Measurements from ENCODE around the gene BAHCC1. TPM values are rescaled to one million over a fixed set of nuclear protein-coding genes. Genes with fewer than 3 reads are reported as not detected.
A peak's percentile ranks its signal among the peaks of the same experiment; 100 is the strongest.

The BAHCC1 gene
- total RNA-seq, 1 donor from 2014 or later: 10.7 TPM

GRCh38 chr17:81487089-81487486, 91.8 kb downstream of the BAHCC1 start:
- Mint-ChIP-seq H3K27ac (ENCODE audit: unreplicated experiment) (peak overlapping the region; percentile 61), H3K9me3 (ENCODE audit: unreplicated experiment) (no peaks in the 10 kb centered on the region), H3K4me1 (ENCODE audit: unreplicated experiment) (peaks cover 15% of the 10 kb centered on the region), H3K27me3 (ENCODE audit: unreplicated experiment) (peaks cover 14% of the 10 kb centered on the region), H3K4me3 (ENCODE audit: unreplicated experiment) (no peak overlapping the region), H3K36me3 (ENCODE audit: low read depth, unreplicated experiment) (no peaks in the 10 kb centered on the region)
- DNase-seq (ENCODE audit: low spot score): no peak
- TF ChIP-seq, protein P1, sequence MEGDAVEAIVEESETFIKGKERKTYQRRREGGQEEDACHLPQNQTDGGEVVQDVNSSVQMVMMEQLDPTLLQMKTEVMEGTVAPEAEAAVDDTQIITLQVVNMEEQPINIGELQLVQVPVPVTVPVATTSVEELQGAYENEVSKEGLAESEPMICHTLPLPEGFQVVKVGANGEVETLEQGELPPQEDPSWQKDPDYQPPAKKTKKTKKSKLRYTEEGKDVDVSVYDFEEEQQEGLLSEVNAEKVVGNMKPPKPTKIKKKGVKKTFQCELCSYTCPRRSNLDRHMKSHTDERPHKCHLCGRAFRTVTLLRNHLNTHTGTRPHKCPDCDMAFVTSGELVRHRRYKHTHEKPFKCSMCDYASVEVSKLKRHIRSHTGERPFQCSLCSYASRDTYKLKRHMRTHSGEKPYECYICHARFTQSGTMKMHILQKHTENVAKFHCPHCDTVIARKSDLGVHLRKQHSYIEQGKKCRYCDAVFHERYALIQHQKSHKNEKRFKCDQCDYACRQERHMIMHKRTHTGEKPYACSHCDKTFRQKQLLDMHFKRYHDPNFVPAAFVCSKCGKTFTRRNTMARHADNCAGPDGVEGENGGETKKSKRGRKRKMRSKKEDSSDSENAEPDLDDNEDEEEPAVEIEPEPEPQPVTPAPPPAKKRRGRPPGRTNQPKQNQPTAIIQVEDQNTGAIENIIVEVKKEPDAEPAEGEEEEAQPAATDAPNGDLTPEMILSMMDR (IDR thresholded peaks at IDR 0.05; ENCODE audit: unreplicated experiment): no peak

DNA sequence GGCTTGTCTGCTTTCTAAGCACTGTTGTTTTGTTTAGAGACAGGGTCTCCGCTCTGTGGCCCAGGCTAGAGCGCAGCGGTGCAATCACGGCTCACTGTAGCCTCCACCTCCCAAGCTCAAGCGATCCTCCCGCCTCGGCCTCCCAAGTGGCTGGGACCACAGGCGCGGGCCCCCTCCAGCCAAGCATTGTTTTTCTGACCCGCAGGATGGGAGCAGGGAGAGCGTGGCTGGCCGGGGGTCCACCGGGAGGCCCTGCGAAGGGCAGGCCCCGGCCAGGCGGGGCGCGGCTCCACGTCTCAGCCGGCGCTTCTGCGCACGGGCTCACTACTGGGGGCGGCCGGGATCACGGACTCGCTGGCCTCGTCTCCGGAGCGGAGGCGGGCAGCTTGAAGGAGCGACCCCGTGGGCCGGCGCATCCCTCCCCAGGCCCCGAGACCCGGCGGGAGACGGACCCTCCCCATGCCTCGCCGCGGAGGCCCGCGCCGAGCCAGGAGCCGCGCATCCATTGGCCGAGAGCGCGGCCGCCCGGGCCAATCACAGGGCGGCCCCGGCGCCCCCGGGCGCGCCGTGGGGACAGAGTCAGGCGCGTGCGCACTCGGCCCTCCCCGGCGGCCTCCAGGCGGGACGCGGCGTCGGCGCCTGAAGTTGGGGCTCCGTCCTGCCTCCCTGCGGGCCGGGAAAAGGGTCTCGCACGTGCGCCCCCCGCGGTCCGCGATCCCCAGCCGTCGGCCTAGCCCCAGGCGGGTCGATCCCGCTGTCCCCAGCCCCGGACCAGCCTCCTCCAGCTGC, 92.4 kb downstream of the BAHCC1 start:
- Mint-ChIP-seq H3K27me3 (ENCODE audit: unreplicated experiment) (peaks cover 12% of the 10 kb centered on the region), H3K9me3 (ENCODE audit: unreplicated experiment) (no peaks in the 10 kb centered on the region), H3K4me3 (ENCODE audit: unreplicated experiment) (no peak overlapping the region), H3K4me1 (ENCODE audit: unreplicated experiment) (peaks cover 15% of the 10 kb centered on the region), H3K27ac (ENCODE audit: unreplicated experiment) (peak overlapping the region; percentile 61), H3K36me3 (ENCODE audit: low read depth, unreplicated experiment) (no peaks in the 10 kb centered on the region)
- DNase-seq (ENCODE audit: low spot score): peak; percentile 73
- TF ChIP-seq, protein P1 (IDR thresholded peaks at IDR 0.05; ENCODE audit: unreplicated experiment): no peak

DNA sequence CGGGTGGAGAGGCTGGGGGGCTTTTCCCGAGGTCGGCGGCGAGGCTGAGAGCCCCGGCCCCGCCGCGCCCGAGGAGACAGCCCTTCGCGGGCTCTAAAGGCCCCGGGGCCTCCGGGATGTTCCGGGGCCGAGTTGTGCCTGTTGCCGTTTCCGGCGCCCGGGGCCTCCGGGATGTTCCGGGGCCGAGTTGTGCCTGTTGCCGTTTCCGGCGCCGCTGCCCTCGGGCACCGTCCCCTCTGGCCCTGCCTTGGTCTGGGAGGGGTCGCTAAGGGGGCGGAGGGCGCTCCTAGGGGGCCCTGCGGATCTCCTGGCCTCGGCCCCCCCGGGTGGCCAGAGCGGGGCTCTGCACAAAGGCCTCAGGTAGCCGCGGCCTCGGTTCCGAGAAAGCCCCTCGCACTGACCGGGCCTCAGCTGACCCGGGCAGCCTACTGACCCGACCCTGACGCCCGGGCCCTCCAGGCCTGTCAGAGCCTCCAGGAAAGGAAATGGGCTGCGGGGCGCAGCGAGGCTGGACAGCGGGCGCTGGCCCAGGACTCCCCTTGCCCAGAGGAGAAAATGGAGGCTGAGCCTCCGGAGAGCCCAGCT, 93.1 kb downstream of the BAHCC1 start:
- peaks cover 10% of the 10 kb centered on the region for H3K27me3 Mint-ChIP-seq (ENCODE audit: unreplicated experiment)
- H3K9me3 Mint-ChIP-seq (ENCODE audit: unreplicated experiment): no peaks in the 10 kb centered on the region
- no peak for DNase-seq (ENCODE audit: low spot score)
- H3K4me1 Mint-ChIP-seq (ENCODE audit: unreplicated experiment): peaks cover 15% of the 10 kb centered on the region
- no peak overlapping the region for H3K27ac Mint-ChIP-seq (ENCODE audit: unreplicated experiment)
- TF ChIP-seq, protein P1 (IDR thresholded peaks at IDR 0.05; ENCODE audit: unreplicated experiment): no peak
- H3K36me3 Mint-ChIP-seq (ENCODE audit: low read depth, unreplicated experiment): no peaks in the 10 kb centered on the region
- no peak overlapping the region for H3K4me3 Mint-ChIP-seq (ENCODE audit: unreplicated experiment)

DNA sequence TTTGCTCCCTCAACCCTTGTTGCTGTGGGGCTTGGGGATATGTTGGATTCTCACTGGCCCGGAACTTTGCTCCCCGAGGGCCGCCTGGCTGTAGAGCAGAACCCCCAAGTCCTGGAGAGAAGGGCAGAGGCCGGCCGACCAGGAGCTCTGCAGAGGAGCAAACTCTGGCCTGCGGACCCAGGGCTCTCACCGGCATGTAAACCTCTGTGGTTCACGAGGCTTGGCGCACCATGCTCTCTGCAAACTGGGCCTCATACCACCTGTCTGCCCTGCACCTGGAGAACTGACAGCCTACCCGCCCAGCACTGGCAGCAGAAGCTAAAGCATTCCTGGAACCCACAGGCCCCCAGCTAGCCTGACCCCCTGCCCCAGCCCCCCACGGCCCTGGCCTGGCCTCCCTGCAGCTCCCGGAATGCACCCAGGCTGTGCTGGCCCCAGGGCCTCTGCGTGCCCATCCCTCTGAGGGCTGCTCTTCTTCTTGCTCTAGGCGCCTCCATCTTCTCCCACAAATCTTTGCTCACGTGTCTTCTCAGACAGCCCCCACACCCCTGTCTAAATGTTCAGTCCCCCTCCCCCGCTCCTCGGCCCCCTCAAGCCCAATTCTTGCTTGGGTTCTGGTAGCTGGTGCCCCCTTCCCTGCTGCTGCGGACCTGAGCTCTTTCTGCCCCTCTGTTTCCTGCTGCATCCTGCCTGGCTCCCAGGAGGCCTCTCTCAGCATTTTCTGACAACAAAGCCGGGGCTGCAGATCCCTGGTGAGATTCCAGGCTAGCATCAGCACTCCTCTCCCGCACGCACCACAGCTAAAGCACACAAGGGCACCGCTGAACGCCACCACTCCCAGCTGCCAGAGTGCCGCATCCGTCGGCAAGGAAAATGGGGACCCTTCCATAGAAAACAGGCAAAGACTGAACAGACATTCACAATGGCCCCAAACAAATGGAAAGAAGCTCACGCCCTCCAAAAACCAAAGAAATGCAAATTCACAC, 94.0 kb downstream of the BAHCC1 start:
- TF ChIP-seq, protein P1 (IDR thresholded peaks at IDR 0.05; ENCODE audit: unreplicated experiment): no peak
- Mint-ChIP-seq H3K27me3 (ENCODE audit: unreplicated experiment) (peaks cover 13% of the 10 kb centered on the region), H3K4me1 (ENCODE audit: unreplicated experiment) (peaks cover 15% of the 10 kb centered on the region), H3K36me3 (ENCODE audit: low read depth, unreplicated experiment) (no peaks in the 10 kb centered on the region), H3K9me3 (ENCODE audit: unreplicated experiment) (no peaks in the 10 kb centered on the region), H3K4me3 (ENCODE audit: unreplicated experiment) (no peak overlapping the region), H3K27ac (ENCODE audit: unreplicated experiment) (peak overlapping the region; percentile 39)
- peak; percentile 28 for DNase-seq (ENCODE audit: low spot score)

Measured in endothelial cell (in vitro differentiated cells).